ENCODE data around the gene TJP3.

The TJP3 gene

DNA sequence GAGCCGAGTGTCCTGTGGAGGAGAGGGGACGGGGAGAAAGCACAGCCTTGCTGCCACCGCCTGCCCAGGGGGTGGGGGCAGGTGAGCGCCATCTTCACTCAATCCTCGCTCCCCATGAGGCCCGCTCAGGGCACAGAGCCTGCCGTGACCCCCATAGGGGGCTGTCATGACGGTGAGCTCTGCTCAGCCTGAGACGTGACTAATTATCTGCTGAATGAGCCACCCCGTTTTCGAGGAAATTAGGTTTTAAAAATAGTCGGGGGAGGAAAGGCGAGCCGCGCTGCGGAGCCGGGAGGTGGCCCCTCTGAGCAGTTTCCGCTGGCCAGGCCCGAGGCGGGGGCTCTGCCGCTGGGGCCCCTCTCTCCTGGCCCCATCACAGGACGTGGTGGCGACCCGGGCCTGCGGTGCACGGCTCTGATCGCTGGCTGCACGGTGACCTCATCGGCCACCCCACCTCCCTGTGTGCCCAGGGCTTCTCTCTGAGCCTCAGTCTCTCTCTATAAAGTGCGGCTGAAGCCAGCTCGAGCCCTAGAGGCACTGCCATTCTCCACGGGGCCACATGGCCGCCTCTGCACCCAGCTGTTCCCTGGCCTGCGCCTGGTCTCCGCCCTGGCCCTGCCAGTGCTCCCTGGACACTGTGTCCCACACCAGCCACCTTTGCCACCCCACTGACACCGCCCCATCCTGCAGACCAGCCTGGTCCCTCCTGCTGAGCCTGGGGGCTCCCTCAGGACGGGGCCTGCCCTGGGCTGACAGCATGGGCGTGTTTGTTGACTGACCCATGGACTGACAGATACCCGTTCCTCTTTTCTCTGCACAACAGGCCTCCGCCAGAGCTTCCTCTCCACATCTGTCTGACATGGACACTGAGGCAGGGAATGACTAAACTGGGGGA, 36.3 kb upstream of the TJP3 start:
- peak; percentile 22 for DNase-seq

- no peak for DNase-seq
Measured at GRCh38 chr19:3672575-3672948, 35.6 kb upstream of the TJP3 start.

DNA sequence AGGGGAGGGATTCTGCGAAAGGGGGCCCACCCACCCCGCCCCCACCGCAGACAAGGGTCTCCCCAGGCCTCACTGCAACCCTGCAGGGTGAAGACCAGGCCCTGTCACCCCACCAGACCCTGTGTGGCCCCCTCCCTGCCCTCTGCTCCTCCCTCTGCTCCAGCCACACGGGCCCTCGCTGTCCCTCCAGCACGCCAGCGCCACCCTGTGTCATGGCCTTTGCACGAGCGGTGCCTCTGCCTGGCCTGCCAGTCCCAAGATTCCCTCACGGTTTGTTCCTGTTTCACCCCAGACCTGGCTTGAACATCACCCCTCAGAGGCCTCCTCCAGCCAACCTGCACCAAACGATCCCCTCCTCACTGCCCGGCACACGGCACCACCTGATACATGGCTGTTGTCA, 35.2 kb upstream of the TJP3 start:
- no peak for DNase-seq

DNA sequence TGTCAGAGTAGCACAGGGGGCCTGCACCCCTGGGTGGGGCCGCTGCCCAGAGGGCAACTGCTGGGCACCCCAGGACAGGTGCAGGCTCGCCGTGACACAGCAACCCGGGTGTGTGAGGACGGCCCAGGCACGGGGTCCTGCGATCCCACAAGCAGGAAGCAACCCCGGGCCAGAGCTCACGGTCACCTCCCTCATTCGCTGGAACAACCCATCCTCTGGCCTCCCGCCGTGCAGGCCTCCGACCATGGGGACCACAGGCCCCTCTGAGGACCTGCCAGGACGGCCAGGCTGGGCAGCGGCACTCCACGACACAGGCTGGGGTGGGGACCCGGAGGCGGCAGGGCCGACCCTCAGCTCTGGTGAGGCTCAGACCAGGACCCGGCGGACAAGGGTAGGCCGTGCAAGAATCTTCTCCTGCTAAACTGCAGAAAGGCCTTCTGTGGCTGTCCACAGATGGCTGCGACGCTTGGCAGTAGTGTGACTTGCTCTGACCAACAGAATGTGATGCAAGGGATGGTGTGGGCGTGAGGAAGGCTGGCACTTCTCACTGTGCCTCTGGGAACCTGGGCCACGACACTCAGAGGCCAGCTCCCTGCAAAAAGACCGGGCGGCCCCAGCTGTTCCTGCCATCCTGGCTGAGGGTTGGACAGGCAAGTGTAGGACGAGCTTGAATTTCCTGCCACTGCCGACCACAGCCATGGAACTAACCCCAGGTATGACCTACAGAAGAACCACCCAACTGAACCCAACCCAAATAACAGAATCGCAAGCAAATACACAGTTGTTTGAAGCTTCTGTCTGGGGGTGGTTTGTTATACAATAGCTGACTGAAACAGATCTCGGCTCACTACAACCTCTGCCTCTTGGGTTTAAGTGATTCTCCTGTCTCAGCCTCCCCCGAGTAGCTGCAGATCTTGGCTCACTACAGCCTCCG, 34.4 kb upstream of the TJP3 start:
- no peak for DNase-seq

- DNase-seq = no peak
Measured at GRCh38 chr19:3674784-3675543, 33.2 kb upstream of the TJP3 start.

- no peak for DNase-seq
Measured at GRCh38 chr19:3678188-3678587, 30.0 kb upstream of the TJP3 start.

DNA sequence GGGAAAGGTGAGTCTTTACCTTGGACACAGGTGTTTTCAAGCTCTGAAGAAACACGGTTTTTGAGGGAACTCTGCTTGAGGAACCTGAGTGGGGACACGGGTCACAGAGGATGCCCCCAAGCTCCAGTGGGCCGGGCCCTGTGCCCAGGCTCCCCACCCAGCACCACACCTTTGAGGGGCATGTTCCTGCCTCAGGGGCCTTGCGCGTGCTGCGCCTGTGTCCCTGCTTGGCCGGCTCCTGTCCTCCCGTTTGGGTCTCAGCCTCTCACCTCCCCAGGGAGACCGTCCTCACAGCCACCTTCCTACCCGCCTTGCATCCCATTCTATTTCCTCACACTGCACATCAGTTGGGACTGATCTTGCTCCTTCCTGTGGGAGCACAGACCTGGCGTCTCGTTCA, 29.0 kb upstream of the TJP3 start:
- DNase-seq = no peak

- no peak for DNase-seq
Measured at GRCh38 chr19:3679581-3679980, 28.6 kb upstream of the TJP3 start.

DNA sequence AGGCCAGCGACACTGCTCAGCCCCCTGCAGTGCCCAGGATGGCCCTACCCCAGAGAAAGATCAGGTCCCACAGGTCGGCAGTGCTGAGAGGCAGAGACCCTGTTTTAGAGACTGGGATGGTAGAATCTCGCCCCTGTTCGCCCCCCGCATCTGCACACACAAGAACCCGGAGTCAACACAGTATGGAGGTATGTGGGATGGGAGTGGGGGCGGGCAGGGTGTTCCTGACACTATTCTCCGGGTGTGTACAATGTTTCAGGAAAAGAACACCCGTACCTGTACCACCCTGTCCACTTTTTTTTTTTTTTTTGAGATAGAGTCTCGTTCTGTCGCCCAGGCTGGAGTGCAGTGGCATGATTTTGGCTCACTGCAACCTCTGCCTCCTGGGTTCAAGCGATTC, 27.2 kb upstream of the TJP3 start:
- no peak for DNase-seq

DNA sequence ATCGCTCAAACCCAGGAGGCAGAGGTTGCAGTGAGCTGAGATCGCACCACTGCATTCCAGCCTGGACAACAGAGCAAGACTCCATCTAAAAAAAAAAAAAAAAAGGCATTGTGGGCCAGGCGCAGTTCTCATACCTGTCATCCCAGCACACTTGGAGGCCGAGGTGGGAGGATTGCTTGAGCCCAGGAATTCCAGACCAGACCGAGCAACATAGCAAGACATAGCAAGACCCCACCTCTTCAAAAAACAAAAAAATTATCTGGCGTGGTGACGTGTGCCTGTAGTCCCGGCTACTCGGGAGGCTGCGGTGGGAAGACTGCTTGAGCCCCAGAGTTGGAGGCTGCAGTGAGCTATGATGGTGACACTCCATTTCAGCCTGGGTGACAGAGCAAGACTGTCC, 25.9 kb upstream of the TJP3 start:
- DNase-seq = no peak

- no peak for DNase-seq
Measured at GRCh38 chr19:3682741-3683404, 25.3 kb upstream of the TJP3 start.

DNA sequence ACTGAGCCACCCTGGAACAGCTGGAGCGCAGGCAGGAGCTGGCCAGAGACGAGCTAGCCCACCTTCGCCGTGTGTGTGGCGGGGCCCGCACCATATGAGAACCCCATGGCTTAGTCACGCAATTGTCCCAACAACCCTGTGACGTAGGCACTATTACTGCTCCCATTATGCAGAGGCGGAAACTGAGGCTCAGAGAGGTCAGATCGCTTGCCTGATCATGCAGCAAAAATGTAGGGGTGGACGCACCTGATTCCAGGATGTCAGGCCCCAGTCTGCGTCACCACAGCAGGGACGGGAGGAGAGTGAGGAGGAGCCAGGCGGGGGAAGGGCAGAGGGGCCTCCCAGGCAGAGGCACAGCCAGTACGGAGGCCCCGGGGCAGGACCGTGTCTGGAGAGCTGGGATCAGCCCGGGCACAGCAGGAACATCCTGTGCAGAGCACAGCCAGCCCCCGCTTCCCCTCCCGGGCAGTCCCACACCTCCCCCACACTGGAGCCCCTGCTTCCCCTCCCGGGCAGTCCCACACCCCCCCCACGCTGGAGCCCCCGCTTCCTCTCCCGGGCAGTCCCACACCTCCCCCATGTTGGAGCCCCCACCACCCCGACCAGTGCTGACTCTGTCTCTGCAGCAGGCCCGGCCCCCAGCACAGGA, 24.7 kb upstream of the TJP3 start:
- no peak for DNase-seq

GRCh38 chr19:3684054-3684816, 23.9 kb upstream of the TJP3 start:
- DNase-seq = no peak

DNA sequence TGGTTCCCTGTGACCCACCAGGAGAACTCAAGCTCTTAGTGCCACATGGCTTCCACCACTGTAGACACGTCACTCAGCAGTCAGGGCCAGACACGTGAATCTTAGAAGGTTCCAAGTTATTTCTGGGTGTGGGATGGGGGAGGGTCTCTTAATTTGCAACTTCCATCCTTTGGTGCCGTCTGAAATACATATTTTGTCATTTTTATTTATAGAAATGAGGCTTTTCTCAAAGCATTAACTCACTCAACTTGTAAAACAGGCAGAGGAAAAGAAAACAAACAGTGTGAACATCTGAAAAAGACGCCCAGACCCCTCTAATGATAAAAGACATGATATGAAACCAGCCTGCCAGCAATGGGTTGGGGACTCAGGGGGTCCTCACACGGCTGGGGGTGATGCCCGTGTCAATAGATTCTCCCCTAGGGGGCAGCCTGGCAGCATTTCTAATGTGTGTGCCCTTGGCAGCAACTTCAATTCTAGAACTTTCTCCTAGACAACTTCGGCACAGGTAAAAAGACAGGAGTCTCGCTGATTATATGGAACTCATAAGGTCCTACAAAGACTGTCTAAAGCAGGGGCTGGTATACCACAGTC, 23.3 kb upstream of the TJP3 start:
- no peak for DNase-seq

GRCh38 chr19:3687393-3687773, 20.8 kb upstream of the TJP3 start:
- DNase-seq = no peak

DNA sequence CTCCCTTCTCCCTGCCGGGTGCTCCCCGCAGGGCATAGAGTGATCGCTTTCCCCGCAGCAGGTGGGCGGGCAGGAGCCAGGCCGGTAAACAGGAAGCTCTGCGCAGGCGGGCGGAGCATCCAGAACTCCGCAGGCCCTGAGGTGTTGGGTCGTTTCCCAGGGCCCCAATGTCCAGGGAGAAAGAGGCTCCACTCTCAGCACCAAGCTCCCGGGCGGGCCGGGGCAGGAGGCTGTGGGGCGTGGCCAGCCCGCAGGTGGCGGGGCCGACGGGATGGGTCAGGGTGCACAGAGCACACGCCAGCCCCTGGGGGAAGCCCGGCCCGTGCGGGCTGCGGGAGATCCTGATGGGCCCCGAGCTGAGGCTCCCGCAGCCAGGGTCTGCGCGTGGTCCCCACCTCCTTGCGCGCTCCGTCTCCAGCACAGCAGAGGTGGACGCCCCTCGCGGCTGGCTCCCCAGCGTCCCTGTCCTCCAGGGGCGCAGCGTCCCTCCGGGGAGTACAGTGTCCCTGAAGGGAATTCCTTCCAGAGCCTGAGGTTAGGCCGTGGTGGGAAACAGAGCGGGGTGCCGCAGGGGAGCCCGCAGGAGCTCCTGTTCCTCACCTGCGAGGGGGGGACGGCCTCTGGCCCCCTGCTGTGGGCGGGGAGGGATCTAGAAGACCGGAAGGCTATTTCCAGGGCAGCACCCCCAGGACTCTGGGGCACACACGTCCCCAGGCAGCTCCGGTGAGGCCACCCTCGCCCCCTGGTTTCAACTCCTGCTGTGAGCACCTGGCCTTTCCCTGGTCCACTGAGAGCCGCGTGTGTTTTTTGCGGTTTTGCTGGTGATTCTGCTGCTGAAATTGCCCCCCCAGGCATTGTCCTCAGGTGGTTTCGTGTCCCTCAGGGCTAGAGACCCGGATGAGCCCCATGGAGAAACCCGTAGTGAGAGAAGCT, 20.1 kb upstream of the TJP3 start:
- DNase-seq = peak; percentile 33

DNA sequence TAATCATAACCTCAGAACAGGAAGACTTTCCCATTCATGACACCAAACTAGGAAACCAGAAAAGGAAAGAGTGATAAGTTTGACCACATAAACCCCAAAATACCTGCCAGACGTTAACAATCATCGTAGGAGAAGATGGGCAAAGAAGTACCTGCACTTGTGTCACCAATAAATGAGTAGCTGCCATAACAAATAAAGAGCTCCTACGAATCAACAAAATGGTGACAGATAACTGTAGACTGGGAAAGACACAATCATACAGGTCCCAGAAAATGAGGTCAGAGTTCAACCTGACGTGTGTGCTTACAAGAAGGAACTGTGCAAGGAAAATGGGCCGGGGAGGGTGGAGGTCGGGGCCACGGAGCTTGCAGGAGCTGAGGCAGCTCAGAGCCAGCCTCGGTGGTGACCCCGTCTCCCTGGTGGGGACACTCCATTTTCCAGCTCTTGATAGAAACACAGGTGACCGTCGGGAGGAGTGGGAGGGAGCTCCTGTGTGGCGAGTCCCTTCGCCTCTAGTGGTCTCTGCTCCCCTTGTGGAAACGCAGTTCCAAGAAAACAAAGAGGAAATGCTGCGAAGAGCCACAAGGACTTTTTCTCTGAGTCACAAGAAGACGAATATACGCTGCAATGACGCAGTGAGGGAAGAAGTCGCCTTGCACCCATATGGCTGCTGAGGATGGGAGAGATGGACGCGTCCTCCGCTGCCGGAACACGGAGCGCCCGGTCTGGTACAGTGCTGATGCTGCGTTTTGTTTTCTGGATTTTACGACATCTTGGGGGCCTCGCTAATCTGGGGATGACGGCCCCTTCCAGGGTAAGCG, 17.4 kb upstream of the TJP3 start:
- no peak for DNase-seq

GRCh38 chr19:3691372-3691716, 16.8 kb upstream of the TJP3 start:
- DNase-seq = no peak

- no peak for DNase-seq
Measured at GRCh38 chr19:3691726-3692125, 16.5 kb upstream of the TJP3 start.

Data from stimulated activated CD4-positive, alpha-beta T cell treated with anti-CD3 and anti-CD28 coated beads, Interleukin-4, amount 100 ng/mL, for 24 hours (primary cell).